Measurements from ENCODE around the gene NEURL1.

The NEURL1 gene

GRCh38 chr10:103571656-103571975 lies 78.1 kb downstream of the NEURL1 start:
- DNase-seq: no peak
- Histone ChIP-seq H3K4me3 (ENCODE audit: insufficient read depth, low read depth, low read length, poor library complexity, severe bottlenecking) (no peak overlapping the region), H3K36me3 (ENCODE audit: control insufficient read depth, insufficient read depth, low read length) (no peaks in the 10 kb centered on the region), H3K4me1 (ENCODE audit: control insufficient read depth, insufficient read depth, low read length, poor library complexity, severe bottlenecking) (no peaks in the 10 kb centered on the region), H3K9me3 (ENCODE audit: control insufficient read depth, low read length) (no peaks in the 10 kb centered on the region), H3K27ac (ENCODE audit: insufficient read depth, low read length, poor library complexity, severe bottlenecking) (no peak overlapping the region), H3K27me3 (replicated peaks; ENCODE audit: control insufficient read depth, insufficient read depth, low read length, poor library complexity, severe bottlenecking) (no peaks in the 10 kb centered on the region)

GRCh38 chr10:103572347-103573204 lies 79.1 kb downstream of the NEURL1 start:
- no peaks in the 10 kb centered on the region for H3K9me3 ChIP-seq (ENCODE audit: control insufficient read depth, low read length)
- H3K4me3 ChIP-seq (ENCODE audit: insufficient read depth, low read depth, low read length, poor library complexity, severe bottlenecking): no peak overlapping the region
- H3K4me1 ChIP-seq (ENCODE audit: control insufficient read depth, insufficient read depth, low read length, poor library complexity, severe bottlenecking): no peaks in the 10 kb centered on the region
- no peak overlapping the region for H3K27ac ChIP-seq (ENCODE audit: insufficient read depth, low read length, poor library complexity, severe bottlenecking)
- H3K27me3 ChIP-seq (replicated peaks; ENCODE audit: control insufficient read depth, insufficient read depth, low read length, poor library complexity, severe bottlenecking): no peaks in the 10 kb centered on the region
- H3K36me3 ChIP-seq (ENCODE audit: control insufficient read depth, insufficient read depth, low read length): no peaks in the 10 kb centered on the region
- DNase-seq: no peak

GRCh38 chr10:103573205-103573487 lies 79.6 kb downstream of the NEURL1 start:
- no peak for DNase-seq
- Histone ChIP-seq H3K4me1 (ENCODE audit: control insufficient read depth, insufficient read depth, low read length, poor library complexity, severe bottlenecking) (no peaks in the 10 kb centered on the region), H3K4me3 (ENCODE audit: insufficient read depth, low read depth, low read length, poor library complexity, severe bottlenecking) (no peak overlapping the region), H3K27me3 (replicated peaks; ENCODE audit: control insufficient read depth, insufficient read depth, low read length, poor library complexity, severe bottlenecking) (no peaks in the 10 kb centered on the region), H3K9me3 (ENCODE audit: control insufficient read depth, low read length) (no peaks in the 10 kb centered on the region), H3K27ac (ENCODE audit: insufficient read depth, low read length, poor library complexity, severe bottlenecking) (no peak overlapping the region), H3K36me3 (ENCODE audit: control insufficient read depth, insufficient read depth, low read length) (no peaks in the 10 kb centered on the region)

GRCh38 chr10:103574097-103575061 lies 80.9 kb downstream of the NEURL1 start:
- Histone ChIP-seq H3K36me3 (ENCODE audit: control insufficient read depth, insufficient read depth, low read length) (no peaks in the 10 kb centered on the region), H3K4me1 (ENCODE audit: control insufficient read depth, insufficient read depth, low read length, poor library complexity, severe bottlenecking) (no peaks in the 10 kb centered on the region), H3K4me3 (ENCODE audit: insufficient read depth, low read depth, low read length, poor library complexity, severe bottlenecking) (no peak overlapping the region), H3K27ac (ENCODE audit: insufficient read depth, low read length, poor library complexity, severe bottlenecking) (no peak overlapping the region), H3K9me3 (ENCODE audit: control insufficient read depth, low read length) (no peaks in the 10 kb centered on the region), H3K27me3 (replicated peaks; ENCODE audit: control insufficient read depth, insufficient read depth, low read length, poor library complexity, severe bottlenecking) (no peaks in the 10 kb centered on the region)
- no peak for DNase-seq

- H3K4me1 ChIP-seq (ENCODE audit: control insufficient read depth, insufficient read depth, low read length, poor library complexity, severe bottlenecking): no peaks in the 10 kb centered on the region
- no peaks in the 10 kb centered on the region for H3K9me3 ChIP-seq (ENCODE audit: control insufficient read depth, low read length)
- H3K4me3 ChIP-seq (ENCODE audit: insufficient read depth, low read depth, low read length, poor library complexity, severe bottlenecking): no peak overlapping the region
- no peak overlapping the region for H3K27ac ChIP-seq (ENCODE audit: insufficient read depth, low read length, poor library complexity, severe bottlenecking)
- DNase-seq: no peak
- no peaks in the 10 kb centered on the region for H3K36me3 ChIP-seq (ENCODE audit: control insufficient read depth, insufficient read depth, low read length)
- H3K27me3 ChIP-seq (replicated peaks; ENCODE audit: control insufficient read depth, insufficient read depth, low read length, poor library complexity, severe bottlenecking): no peaks in the 10 kb centered on the region
These were observed 82.0 kb downstream of the NEURL1 start for GRCh38 chr10:103575416-103576075.

- Histone ChIP-seq H3K4me3 (ENCODE audit: insufficient read depth, low read depth, low read length, poor library complexity, severe bottlenecking) (no peak overlapping the region), H3K27ac (ENCODE audit: insufficient read depth, low read length, poor library complexity, severe bottlenecking) (no peak overlapping the region), H3K27me3 (replicated peaks; ENCODE audit: control insufficient read depth, insufficient read depth, low read length, poor library complexity, severe bottlenecking) (no peaks in the 10 kb centered on the region), H3K4me1 (ENCODE audit: control insufficient read depth, insufficient read depth, low read length, poor library complexity, severe bottlenecking) (no peaks in the 10 kb centered on the region), H3K9me3 (ENCODE audit: control insufficient read depth, low read length) (no peaks in the 10 kb centered on the region), H3K36me3 (ENCODE audit: control insufficient read depth, insufficient read depth, low read length) (no peaks in the 10 kb centered on the region)
- no peak for DNase-seq
These were observed 82.6 kb downstream of the NEURL1 start for GRCh38 chr10:103576076-103576471.

- no peak for DNase-seq
- Histone ChIP-seq H3K4me3 (ENCODE audit: insufficient read depth, low read depth, low read length, poor library complexity, severe bottlenecking) (no peak overlapping the region), H3K27ac (ENCODE audit: insufficient read depth, low read length, poor library complexity, severe bottlenecking) (no peak overlapping the region), H3K27me3 (replicated peaks; ENCODE audit: control insufficient read depth, insufficient read depth, low read length, poor library complexity, severe bottlenecking) (no peaks in the 10 kb centered on the region), H3K9me3 (ENCODE audit: control insufficient read depth, low read length) (no peaks in the 10 kb centered on the region), H3K36me3 (ENCODE audit: control insufficient read depth, insufficient read depth, low read length) (no peaks in the 10 kb centered on the region), H3K4me1 (ENCODE audit: control insufficient read depth, insufficient read depth, low read length, poor library complexity, severe bottlenecking) (no peaks in the 10 kb centered on the region)
These were observed 83.4 kb downstream of the NEURL1 start for GRCh38 chr10:103576862-103577261.

- H3K27me3 ChIP-seq (replicated peaks; ENCODE audit: control insufficient read depth, insufficient read depth, low read length, poor library complexity, severe bottlenecking): no peaks in the 10 kb centered on the region
- H3K27ac ChIP-seq (ENCODE audit: insufficient read depth, low read length, poor library complexity, severe bottlenecking): no peak overlapping the region
- no peaks in the 10 kb centered on the region for H3K9me3 ChIP-seq (ENCODE audit: control insufficient read depth, low read length)
- DNase-seq: no peak
- no peak overlapping the region for H3K4me3 ChIP-seq (ENCODE audit: insufficient read depth, low read depth, low read length, poor library complexity, severe bottlenecking)
- no peaks in the 10 kb centered on the region for H3K36me3 ChIP-seq (ENCODE audit: control insufficient read depth, insufficient read depth, low read length)
- H3K4me1 ChIP-seq (ENCODE audit: control insufficient read depth, insufficient read depth, low read length, poor library complexity, severe bottlenecking): no peaks in the 10 kb centered on the region
These were observed 85.4 kb downstream of the NEURL1 start for GRCh38 chr10:103578782-103579382.

- Histone ChIP-seq H3K9me3 (ENCODE audit: control insufficient read depth, low read length) (no peaks in the 10 kb centered on the region), H3K27ac (ENCODE audit: insufficient read depth, low read length, poor library complexity, severe bottlenecking) (no peak overlapping the region), H3K27me3 (replicated peaks; ENCODE audit: control insufficient read depth, insufficient read depth, low read length, poor library complexity, severe bottlenecking) (no peaks in the 10 kb centered on the region), H3K4me3 (ENCODE audit: insufficient read depth, low read depth, low read length, poor library complexity, severe bottlenecking) (no peak overlapping the region), H3K4me1 (ENCODE audit: control insufficient read depth, insufficient read depth, low read length, poor library complexity, severe bottlenecking) (no peaks in the 10 kb centered on the region), H3K36me3 (ENCODE audit: control insufficient read depth, insufficient read depth, low read length) (no peaks in the 10 kb centered on the region)
- DNase-seq: no peak
These were observed 86.5 kb downstream of the NEURL1 start for GRCh38 chr10:103580011-103580410.

Measured in effector memory CD4-positive, alpha-beta T cell (primary cell).